Hepatocyte (in vitro differentiated cells): ENCODE measurements around the gene FOXN3. TPM values are rescaled to one million over a fixed set of nuclear protein-coding genes. Genes with fewer than 3 reads are reported as not detected.
"Not testable (repeated sequence)": the region's sequence is repeated elsewhere in the genome, so short reads cannot be mapped to it uniquely, and the experiment has no call there.

Experiments used
- DNase-seq: peaks from one replicate; pipeline ENCODE4 v3.0.0-alpha.2; 2016; ENCODE audit warnings: low spot score
- H2AFZ ChIP-seq: fragments of 200-600 bp; sonication (generic); 2 replicates; pipeline ENCODE4 v1.6.0; 2016; ENCODE audit warnings: antibody characterized with exemption, mild to moderate bottlenecking
- H3K27ac ChIP-seq: fragments of 200-600 bp; sonication (generic); 2 replicates; pipeline ENCODE4 v1.5.1; 2016; ENCODE audit warnings: mild to moderate bottlenecking
- H3K27me3 ChIP-seq: fragments of 200-600 bp; sonication (generic); 2 replicates; pipeline ENCODE4 v1.6.1; 2016
- H3K36me3 ChIP-seq: fragments of 200-600 bp; sonication (generic); replicated peaks from 2 replicates; pipeline ENCODE4 v1.5.1; 2016; ENCODE audit warnings: low read depth; ENCODE audit not compliant: insufficient read depth
- H3K4me1 ChIP-seq: fragments of 200-600 bp; sonication (generic); 2 replicates; pipeline ENCODE4 v1.5.1; 2016; ENCODE audit warnings: mild to moderate bottlenecking, moderate library complexity; ENCODE audit not compliant: insufficient read depth
- H3K4me2 ChIP-seq: fragments of 200-600 bp; sonication (generic); 2 replicates; pipeline ENCODE4 v1.6.0; 2016
- H3K4me3 ChIP-seq: fragments of 200-600 bp; sonication (generic); 2 replicates; pipeline ENCODE4 v1.5.1; 2016; ENCODE audit warnings: mild to moderate bottlenecking
- H3K79me2 ChIP-seq: fragments of 200-600 bp; sonication (generic); 2 replicates; pipeline ENCODE4 v1.6.0; 2017; ENCODE audit warnings: mild to moderate bottlenecking
- H3K9me2 ChIP-seq: fragments of 200-600 bp; sonication (generic); replicated peaks from 2 replicates; pipeline ENCODE4 v1.6.0; 2017; ENCODE audit warnings: mild to moderate bottlenecking; ENCODE audit not compliant: insufficient read depth
- H3K9me3 ChIP-seq: fragments of 200-600 bp; sonication (generic); 2 replicates; pipeline ENCODE4 v1.5.1; 2016; ENCODE audit warnings: low read depth, mild to moderate bottlenecking
- H4K20me1 ChIP-seq: fragments of 200-600 bp; sonication (generic); 2 replicates; pipeline ENCODE4 v1.6.0; 2016; ENCODE audit warnings: mild to moderate bottlenecking; ENCODE audit not compliant: insufficient read depth, poor library complexity, severe bottlenecking
- CTCF ChIP-seq: fragments of 200-600 bp; sonication (generic); IDR thresholded peaks from 2 replicates; pipeline ENCODE4 v1.5.1; 2016; ENCODE audit warnings: antibody characterized with exemption, mild to moderate bottlenecking; ENCODE audit not compliant: poor library complexity
- EZH2 ChIP-seq: fragments of 200-600 bp; sonication (generic); IDR thresholded peaks from 2 replicates; pipeline ENCODE4 v1.6.1; 2016; ENCODE audit warnings: antibody characterized with exemption, mild to moderate bottlenecking, borderline replicate concordance
- EZH2phosphoT487 ChIP-seq: fragments of 200-600 bp; sonication (generic); IDR thresholded peaks from one replicate; pipeline ENCODE4 v1.6.1; 2018; ENCODE audit warnings: antibody characterized with exemption, mild to moderate bottlenecking, low read depth, moderate library complexity; ENCODE audit not compliant: unreplicated experiment, severe bottlenecking
- WGBS: methylation state at CpG from one replicate; pipeline ENCODE4 v1.1.6; 2016; ENCODE audit warnings: low lambda C conversion rate; ENCODE audit errors: missing lambda C conversion rate; 5-methylcytosine and 5-hydroxymethylcytosine counted together
- polyA plus RNA-seq: library from polyadenylated mRNA; unstranded; fragments of >200 nt; fragmentation: Nextera tagmentation; extraction: Ambion mirVana; gene quantifications from 2 replicates; pipeline ENCODE4 v1.2.1, GENCODE V29; 2016
- total RNA-seq: library from RNA; depleted of rRNA; stranded (reverse); fragments of >200 nt; gene quantifications from 2 replicates; pipeline ENCODE4 v1.2.3, GENCODE V29; 2014

The FOXN3 gene
- total and polyA plus RNA-seq, 2 experiments from 2014 or later, result 42.2 to 47.6 TPM

DNA sequence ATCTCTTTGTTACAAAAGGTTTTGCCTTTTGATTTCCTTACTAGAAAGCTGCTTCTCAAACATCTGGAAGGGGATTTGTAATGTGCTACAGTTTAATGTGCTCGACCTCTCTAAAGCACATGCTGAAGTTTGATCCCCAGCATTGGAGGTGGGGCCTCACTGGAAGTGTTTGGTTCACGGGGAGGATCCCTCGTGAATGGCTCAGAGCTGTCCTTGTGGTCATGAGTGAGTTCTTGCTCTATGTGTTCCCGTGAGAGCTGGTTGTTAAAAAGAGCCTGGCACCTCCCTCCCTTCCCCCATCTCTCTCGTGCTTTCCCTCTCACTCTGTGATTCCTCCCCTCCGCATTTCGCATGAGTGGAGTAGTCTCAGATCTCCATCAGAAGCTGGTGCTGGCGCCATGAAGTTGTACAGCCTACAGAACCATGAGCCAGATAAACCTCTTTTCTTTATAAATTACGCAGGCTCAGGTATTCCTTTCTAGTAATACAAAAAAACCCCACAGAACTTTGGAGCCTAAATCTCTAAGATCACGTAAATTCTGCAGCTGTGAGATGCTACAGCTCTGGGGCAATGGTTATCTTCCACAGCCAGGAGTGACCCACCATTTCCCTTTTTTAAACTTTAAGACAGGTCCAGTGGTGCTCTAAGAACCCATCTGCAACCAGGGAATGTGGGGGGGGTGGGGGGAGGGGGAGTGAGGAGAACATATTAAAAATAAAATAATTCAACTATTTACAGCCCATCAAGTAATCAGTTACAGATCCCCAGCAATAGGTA, 214.4 kb downstream of the FOXN3 start:
- H3K79me2 ChIP-seq, result peaks cover 25% of the 10 kb centered on the region
- TF ChIP-seq CTCF, result no peak
- H3K4me2 ChIP-seq, result no peak overlapping the region
- H3K9me3 ChIP-seq, result no peaks in the 10 kb centered on the region
- no peaks in the 10 kb centered on the region for H3K36me3 ChIP-seq
- peaks cover 5% of the 10 kb centered on the region for H3K4me1 ChIP-seq
- no peak overlapping the region for H2AFZ ChIP-seq
- no peaks in the 10 kb centered on the region for H4K20me1 ChIP-seq
- no peak for DNase-seq
- no peaks in the 10 kb centered on the region for H3K9me2 ChIP-seq
- H3K4me3 ChIP-seq, result no peak overlapping the region
- WGBS, result 76% methylated on average over 10 of the region's 10 CpGs
- H3K27me3 ChIP-seq, result no peaks in the 10 kb centered on the region
- no peak overlapping the region for H3K27ac ChIP-seq

DNA sequence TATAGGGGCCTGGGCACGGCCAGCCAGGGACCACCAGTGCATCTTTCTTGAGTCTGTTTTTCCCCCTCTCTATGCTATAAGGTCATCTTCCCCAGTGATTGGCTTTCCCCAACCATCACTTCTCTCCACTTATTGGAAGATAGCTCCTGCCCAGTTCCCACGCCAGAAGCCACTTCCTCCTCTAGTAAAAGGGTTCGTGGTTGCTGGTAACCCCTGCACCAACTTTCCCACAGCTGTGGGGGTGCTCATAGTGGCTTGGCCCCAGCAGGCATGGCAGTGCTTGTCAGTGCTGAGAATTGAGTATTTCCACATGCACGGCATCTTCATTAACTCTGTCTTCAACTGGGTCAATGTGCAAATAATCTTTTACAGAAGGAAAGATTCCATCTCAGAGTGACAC, 215.4 kb downstream of the FOXN3 start:
- Histone ChIP-seq H3K27me3 (no peaks in the 10 kb centered on the region), H2AFZ (no peak overlapping the region), H4K20me1 (no peaks in the 10 kb centered on the region), H3K36me3 (no peaks in the 10 kb centered on the region), H3K79me2 (peaks cover 33% of the 10 kb centered on the region), H3K9me3 (no peaks in the 10 kb centered on the region), H3K4me2 (no peak overlapping the region), H3K4me3 (no peak overlapping the region), H3K4me1 (peaks cover 5% of the 10 kb centered on the region), H3K27ac (no peak overlapping the region), H3K9me2 (no peaks in the 10 kb centered on the region)
- 92% methylated on average over 4 of the region's 4 CpGs for WGBS
- no peak for DNase-seq
- no peak for TF ChIP-seq EZH2
- no peak for TF ChIP-seq CTCF
- TF ChIP-seq EZH2phosphoT487, result no peak

- H3K27me3 ChIP-seq, H2AFZ ChIP-seq, H3K4me3 ChIP-seq, DNase-seq, H3K9me2 ChIP-seq, H3K9me3 ChIP-seq, H3K4me2 ChIP-seq, H3K4me1 ChIP-seq, H4K20me1 ChIP-seq, H3K36me3 ChIP-seq: not testable (repeated sequence)
- WGBS, result 87% methylated on average over 3 of the region's 3 CpGs
- H3K79me2 ChIP-seq, result peaks cover 23% of the 10 kb centered on the region
- peak overlapping the region; percentile 26 for H3K27ac ChIP-seq
Measured at GRCh38 chr14:89199357-89199756, 217.7 kb downstream of the FOXN3 start.

- no peaks in the 10 kb centered on the region for H4K20me1 ChIP-seq
- H3K4me1 ChIP-seq, result peaks cover 5% of the 10 kb centered on the region
- peak; percentile 35 for DNase-seq
- no peak overlapping the region for H3K4me2 ChIP-seq
- no peaks in the 10 kb centered on the region for H3K36me3 ChIP-seq
- H3K27ac ChIP-seq, result peak overlapping the region; percentile 54
- H3K9me3 ChIP-seq, result no peaks in the 10 kb centered on the region
- WGBS, result 64% methylated on average over 12 of the region's 12 CpGs
- no peaks in the 10 kb centered on the region for H3K27me3 ChIP-seq
- H3K79me2 ChIP-seq, result peaks cover 20% of the 10 kb centered on the region
- H3K4me3 ChIP-seq, result no peak overlapping the region
- TF ChIP-seq EZH2phosphoT487, result no peak
- no peaks in the 10 kb centered on the region for H3K9me2 ChIP-seq
- no peak overlapping the region for H2AFZ ChIP-seq
Measured at GRCh38 chr14:89198544-89199329, 218.3 kb downstream of the FOXN3 start.
